ENCODE data around the gene TMEM150A. TPM values are rescaled to one million over a fixed set of nuclear protein-coding genes. Genes with fewer than 3 reads are reported as not detected.

The TMEM150A gene
- total and polyA plus RNA-seq, 2 of the 13 experiments (the other 11 are each of a cell fraction or from before 2014, with no cell fraction given) = 30.1 to 70.4 TPM

DNA sequence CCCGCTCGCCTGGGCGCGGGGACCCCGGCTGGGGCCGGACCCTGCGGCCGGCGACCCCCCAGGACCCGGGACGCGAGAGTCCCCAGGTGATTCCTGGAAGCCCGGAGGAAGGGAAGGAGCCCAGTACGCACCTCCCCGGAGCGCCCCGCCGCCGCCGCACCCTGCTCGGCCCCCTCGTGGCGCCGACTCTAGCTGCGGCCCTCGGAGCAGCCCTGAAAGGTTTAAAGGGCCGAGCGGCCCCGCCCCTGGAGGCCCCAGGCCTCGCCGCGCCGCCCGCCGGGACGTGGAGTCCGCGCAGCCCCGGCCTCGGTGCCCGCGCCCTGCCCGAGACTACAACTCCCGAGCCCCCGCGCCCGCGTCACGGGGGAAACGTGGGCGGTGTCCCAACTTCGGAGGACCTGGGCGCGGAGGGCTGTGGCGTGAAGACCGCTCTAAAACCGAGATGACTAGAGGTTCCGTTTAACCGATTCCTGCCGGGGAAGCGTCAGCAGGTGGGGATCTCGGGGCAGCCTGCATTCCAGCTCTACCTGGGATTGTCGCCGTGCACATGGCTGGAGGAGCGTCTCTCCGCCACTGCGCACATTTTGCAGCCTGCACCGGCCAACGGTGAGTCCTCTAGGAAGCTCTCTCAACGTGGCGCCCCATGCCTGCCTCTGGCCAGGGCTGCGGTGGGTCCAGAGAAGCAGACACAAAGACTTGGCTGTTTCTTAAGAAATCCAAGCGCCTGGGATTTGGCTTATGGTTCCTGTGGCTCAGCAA, at the start of gene TMEM150A (continued):
- TF ChIP-seq ZNF292 (CRISPR knock-in tag; IDR thresholded peaks at IDR 0.05; ENCODE audit: borderline replicate concordance, low read depth) (no peak; the same call in 1 of the 2 replicates), ZNF703 (CRISPR knock-in tag; IDR thresholded peaks at IDR 0.05; ENCODE audit: borderline replicate concordance) (0 out of 2 replicates have a peak, but pooled peaks have one; percentile 50), ZNF746 (CRISPR knock-in tag; IDR thresholded peaks at IDR 0.05) (peak; percentile 55; the same call in 1 of the 2 replicates), ARNT (IDR thresholded peaks at IDR 0.05) (no peak), ETV6 (CRISPR knock-in tag; conservative IDR thresholded peaks at IDR 0.05) (no peak), YEATS4 (CRISPR knock-in tag; IDR thresholded peaks at IDR 0.05; ENCODE audit: borderline replicate concordance) (peak; percentile 88; the same call in 1 of the 2 replicates), ZNF558 (CRISPR knock-in tag; IDR thresholded peaks at IDR 0.05; ENCODE audit: borderline replicate concordance) (no peak), ZNF720 (CRISPR knock-in tag; IDR thresholded peaks at IDR 0.05) (no peak), SP5 (CRISPR knock-in tag; IDR thresholded peaks at IDR 0.05; ENCODE audit: borderline replicate concordance, low read depth) (peak; percentile 23; the same call in 1 of the 2 replicates), SP2 (CRISPR knock-in tag; IDR thresholded peaks at IDR 0.05) (no peak), TP53 (CRISPR knock-in tag; conservative IDR thresholded peaks at IDR 0.05) (no peak)
- TF ChIP-seq, protein P1, sequence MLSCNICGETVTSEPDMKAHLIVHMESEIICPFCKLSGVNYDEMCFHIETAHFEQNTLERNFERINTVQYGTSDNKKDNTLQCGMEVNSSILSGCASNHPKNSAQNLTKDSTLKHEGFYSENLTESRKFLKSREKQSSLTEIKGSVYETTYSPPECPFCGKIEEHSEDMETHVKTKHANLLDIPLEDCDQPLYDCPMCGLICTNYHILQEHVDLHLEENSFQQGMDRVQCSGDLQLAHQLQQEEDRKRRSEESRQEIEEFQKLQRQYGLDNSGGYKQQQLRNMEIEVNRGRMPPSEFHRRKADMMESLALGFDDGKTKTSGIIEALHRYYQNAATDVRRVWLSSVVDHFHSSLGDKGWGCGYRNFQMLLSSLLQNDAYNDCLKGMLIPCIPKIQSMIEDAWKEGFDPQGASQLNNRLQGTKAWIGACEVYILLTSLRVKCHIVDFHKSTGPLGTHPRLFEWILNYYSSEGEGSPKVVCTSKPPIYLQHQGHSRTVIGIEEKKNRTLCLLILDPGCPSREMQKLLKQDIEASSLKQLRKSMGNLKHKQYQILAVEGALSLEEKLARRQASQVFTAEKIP (CRISPR knock-in tag; IDR thresholded peaks at IDR 0.05; ENCODE audit: borderline replicate concordance) = no peak
- TF ChIP-seq, protein P2, sequence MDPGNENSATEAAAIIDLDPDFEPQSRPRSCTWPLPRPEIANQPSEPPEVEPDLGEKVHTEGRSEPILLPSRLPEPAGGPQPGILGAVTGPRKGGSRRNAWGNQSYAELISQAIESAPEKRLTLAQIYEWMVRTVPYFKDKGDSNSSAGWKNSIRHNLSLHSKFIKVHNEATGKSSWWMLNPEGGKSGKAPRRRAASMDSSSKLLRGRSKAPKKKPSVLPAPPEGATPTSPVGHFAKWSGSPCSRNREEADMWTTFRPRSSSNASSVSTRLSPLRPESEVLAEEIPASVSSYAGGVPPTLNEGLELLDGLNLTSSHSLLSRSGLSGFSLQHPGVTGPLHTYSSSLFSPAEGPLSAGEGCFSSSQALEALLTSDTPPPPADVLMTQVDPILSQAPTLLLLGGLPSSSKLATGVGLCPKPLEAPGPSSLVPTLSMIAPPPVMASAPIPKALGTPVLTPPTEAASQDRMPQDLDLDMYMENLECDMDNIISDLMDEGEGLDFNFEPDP (CRISPR knock-in tag; conservative IDR thresholded peaks at IDR 0.05) = 0 out of 2 replicates have a peak, but pooled peaks have one; percentile 81
- TF ChIP-seq, protein P3, sequence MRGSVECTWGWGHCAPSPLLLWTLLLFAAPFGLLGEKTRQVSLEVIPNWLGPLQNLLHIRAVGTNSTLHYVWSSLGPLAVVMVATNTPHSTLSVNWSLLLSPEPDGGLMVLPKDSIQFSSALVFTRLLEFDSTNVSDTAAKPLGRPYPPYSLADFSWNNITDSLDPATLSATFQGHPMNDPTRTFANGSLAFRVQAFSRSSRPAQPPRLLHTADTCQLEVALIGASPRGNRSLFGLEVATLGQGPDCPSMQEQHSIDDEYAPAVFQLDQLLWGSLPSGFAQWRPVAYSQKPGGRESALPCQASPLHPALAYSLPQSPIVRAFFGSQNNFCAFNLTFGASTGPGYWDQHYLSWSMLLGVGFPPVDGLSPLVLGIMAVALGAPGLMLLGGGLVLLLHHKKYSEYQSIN (CRISPR knock-in tag; IDR thresholded peaks at IDR 0.05; ENCODE audit: borderline replicate concordance) = no peak
- TF ChIP-seq, protein P4, sequence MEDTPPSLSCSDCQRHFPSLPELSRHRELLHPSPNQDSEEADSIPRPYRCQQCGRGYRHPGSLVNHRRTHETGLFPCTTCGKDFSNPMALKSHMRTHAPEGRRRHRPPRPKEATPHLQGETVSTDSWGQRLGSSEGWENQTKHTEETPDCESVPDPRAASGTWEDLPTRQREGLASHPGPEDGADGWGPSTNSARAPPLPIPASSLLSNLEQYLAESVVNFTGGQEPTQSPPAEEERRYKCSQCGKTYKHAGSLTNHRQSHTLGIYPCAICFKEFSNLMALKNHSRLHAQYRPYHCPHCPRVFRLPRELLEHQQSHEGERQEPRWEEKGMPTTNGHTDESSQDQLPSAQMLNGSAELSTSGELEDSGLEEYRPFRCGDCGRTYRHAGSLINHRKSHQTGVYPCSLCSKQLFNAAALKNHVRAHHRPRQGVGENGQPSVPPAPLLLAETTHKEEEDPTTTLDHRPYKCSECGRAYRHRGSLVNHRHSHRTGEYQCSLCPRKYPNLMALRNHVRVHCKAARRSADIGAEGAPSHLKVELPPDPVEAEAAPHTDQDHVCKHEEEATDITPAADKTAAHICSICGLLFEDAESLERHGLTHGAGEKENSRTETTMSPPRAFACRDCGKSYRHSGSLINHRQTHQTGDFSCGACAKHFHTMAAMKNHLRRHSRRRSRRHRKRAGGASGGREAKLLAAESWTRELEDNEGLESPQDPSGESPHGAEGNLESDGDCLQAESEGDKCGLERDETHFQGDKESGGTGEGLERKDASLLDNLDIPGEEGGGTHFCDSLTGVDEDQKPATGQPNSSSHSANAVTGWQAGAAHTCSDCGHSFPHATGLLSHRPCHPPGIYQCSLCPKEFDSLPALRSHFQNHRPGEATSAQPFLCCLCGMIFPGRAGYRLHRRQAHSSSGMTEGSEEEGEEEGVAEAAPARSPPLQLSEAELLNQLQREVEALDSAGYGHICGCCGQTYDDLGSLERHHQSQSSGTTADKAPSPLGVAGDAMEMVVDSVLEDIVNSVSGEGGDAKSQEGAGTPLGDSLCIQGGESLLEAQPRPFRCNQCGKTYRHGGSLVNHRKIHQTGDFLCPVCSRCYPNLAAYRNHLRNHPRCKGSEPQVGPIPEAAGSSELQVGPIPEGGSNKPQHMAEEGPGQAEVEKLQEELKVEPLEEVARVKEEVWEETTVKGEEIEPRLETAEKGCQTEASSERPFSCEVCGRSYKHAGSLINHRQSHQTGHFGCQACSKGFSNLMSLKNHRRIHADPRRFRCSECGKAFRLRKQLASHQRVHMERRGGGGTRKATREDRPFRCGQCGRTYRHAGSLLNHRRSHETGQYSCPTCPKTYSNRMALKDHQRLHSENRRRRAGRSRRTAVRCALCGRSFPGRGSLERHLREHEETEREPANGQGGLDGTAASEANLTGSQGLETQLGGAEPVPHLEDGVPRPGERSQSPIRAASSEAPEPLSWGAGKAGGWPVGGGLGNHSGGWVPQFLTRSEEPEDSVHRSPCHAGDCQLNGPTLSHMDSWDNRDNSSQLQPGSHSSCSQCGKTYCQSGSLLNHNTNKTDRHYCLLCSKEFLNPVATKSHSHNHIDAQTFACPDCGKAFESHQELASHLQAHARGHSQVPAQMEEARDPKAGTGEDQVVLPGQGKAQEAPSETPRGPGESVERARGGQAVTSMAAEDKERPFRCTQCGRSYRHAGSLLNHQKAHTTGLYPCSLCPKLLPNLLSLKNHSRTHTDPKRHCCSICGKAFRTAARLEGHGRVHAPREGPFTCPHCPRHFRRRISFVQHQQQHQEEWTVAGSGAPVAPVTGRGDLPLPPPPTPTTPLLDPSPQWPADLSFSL (CRISPR knock-in tag; IDR thresholded peaks at IDR 0.05) = no peak
- TF ChIP-seq, protein P5, sequence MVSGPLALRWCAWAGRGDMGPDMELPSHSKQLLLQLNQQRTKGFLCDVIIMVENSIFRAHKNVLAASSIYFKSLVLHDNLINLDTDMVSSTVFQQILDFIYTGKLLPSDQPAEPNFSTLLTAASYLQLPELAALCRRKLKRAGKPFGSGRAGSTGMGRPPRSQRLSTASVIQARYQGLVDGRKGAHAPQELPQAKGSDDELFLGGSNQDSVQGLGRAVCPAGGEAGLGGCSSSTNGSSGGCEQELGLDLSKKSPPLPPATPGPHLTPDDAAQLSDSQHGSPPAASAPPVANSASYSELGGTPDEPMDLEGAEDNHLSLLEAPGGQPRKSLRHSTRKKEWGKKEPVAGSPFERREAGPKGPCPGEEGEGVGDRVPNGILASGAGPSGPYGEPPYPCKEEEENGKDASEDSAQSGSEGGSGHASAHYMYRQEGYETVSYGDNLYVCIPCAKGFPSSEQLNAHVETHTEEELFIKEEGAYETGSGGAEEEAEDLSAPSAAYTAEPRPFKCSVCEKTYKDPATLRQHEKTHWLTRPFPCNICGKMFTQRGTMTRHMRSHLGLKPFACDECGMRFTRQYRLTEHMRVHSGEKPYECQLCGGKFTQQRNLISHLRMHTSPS (CRISPR knock-in tag; IDR thresholded peaks at IDR 0.05; ENCODE audit: low read depth) = peak; percentile 52; the same call in 1 of the 2 replicates
